Brain microvascular endothelial cell (primary cell): ENCODE data around the gene CABLES1.

Source experiments
- DNase-seq: peaks from one replicate; pipeline ENCODE4 v3.0.0-alpha.2; 2020
- H3K27ac ChIP-seq: fragments of 250-450 bp; sonication (Bioruptor Pico); 2 replicates; pipeline ENCODE4 v1.5.1; 2020; ENCODE audit warnings: mild to moderate bottlenecking, moderate library complexity
- H3K27me3 ChIP-seq: fragments of 250-450 bp; sonication (Bioruptor Pico); replicated peaks from 2 replicates; pipeline ENCODE4 v1.5.1; 2020; ENCODE audit warnings: mild to moderate bottlenecking
- H3K36me3 ChIP-seq: fragments of 250-450 bp; sonication (Bioruptor Pico); replicated peaks from 2 replicates; pipeline ENCODE4 v1.5.1; 2020; ENCODE audit warnings: mild to moderate bottlenecking
- H3K4me3 ChIP-seq: 2 replicates; pipeline ENCODE4 v1.5.1; 2011; ENCODE audit warnings: low read depth, mild to moderate bottlenecking, control low read depth, low read length, moderate library complexity
- in situ Hi-C: cut with HindIII; loops from 2 replicates; pipeline ENCODE4 v1.10.0; 2017; ENCODE audit warnings: low sequenced_read_pairs, low pct_ligation_motif_present
- TF ChIP-seq, protein P1 (sequence below): IDR thresholded peaks from 2 replicates; pipeline ENCODE4 v1.5.1; 2011; ENCODE audit warnings: low read depth, mild to moderate bottlenecking, moderate library complexity, low read length, control low read depth, inconsistent platforms; ENCODE audit errors: missing control alignments

CABLES1 gene

DNA sequence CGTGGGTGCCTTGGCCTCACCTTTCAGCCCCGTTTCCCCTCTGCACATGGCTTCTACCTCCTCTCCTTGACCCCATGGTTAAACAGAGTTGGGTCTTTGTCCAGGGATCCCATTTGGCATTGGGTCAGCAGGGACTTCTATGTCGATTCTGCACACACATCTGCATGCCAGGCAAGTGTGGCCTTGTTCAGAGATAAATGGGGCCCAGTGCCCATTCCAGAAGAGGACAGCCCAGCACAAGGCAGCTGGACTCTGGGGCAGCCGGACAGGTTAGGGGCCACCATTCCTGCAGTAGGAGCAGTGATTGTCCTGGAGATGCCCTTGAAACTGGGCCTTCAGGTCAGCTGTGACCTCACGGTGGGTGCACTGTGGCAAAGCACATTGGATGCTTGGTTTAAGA, 13.1 kb downstream of the CABLES1 start:
- Histone ChIP-seq H3K36me3 (no peaks in the 10 kb centered on the region), H3K27me3 (no peaks in the 10 kb centered on the region), H3K27ac (no peak overlapping the region), H3K4me3 (no peak overlapping the region)
- DNase-seq, result no peak
- TF ChIP-seq, protein P1, sequence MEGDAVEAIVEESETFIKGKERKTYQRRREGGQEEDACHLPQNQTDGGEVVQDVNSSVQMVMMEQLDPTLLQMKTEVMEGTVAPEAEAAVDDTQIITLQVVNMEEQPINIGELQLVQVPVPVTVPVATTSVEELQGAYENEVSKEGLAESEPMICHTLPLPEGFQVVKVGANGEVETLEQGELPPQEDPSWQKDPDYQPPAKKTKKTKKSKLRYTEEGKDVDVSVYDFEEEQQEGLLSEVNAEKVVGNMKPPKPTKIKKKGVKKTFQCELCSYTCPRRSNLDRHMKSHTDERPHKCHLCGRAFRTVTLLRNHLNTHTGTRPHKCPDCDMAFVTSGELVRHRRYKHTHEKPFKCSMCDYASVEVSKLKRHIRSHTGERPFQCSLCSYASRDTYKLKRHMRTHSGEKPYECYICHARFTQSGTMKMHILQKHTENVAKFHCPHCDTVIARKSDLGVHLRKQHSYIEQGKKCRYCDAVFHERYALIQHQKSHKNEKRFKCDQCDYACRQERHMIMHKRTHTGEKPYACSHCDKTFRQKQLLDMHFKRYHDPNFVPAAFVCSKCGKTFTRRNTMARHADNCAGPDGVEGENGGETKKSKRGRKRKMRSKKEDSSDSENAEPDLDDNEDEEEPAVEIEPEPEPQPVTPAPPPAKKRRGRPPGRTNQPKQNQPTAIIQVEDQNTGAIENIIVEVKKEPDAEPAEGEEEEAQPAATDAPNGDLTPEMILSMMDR, result no peak
- in situ Hi-C loops, result no loop called here

DNA sequence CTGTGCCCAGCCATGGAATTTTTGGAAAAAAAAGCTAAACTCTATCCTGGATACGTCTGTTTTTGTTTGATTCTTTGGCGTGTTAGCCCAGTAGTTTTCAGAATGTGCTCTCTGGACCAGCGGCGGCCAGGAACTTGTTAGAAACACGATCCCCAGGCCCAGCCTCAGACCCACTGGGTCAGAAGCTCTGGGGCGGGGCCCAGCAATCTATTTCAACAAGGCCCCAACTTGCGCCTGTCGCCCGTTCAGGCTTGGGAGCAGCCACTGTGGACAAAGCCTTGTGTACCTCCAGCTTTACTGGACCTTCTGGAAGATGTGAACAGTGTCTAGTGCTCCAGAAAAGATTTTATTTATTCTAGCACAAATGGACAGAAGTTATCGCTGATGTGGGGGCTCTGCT, 14.3 kb downstream of the CABLES1 start:
- no peaks in the 10 kb centered on the region for H3K36me3 ChIP-seq
- no peaks in the 10 kb centered on the region for H3K27me3 ChIP-seq
- in situ Hi-C loops, result no loop called here
- H3K27ac ChIP-seq, result no peak overlapping the region
- H3K4me3 ChIP-seq, result no peak overlapping the region
- TF ChIP-seq, protein P1, result no peak
- DNase-seq, result no peak

DNA sequence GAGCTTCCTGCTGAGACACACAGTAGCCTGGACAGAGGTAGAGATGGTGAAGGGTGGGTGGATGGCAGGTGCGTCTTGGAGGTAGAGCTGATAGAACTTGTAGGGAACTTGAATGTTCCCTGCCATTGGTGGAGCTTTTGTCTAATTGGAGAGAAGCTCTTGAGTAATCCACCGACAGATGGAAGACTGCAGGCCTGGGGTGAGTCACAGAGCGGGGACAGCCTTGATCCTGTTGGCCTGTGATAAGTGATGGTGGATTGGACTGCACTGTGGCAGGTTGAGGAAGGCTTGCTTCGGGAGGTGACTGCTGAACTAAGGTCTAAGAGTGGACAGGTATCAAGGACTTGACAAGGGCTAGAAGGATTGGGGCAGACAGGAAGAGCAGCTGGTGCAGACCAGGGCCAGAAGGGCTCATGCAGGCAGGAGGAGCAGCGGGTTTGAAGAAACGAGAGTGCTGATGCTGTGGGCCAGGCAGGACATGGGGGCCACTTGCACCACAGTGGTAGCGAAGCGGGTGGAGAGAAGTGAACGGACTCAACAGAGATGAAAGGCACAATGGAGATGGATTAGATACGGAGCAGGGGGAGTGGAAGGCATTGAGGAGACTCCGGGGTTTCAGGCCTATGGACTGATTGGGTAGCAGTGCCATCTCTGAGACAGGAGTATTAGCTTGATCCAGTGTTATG, 16.3 kb downstream of the CABLES1 start:
- in situ Hi-C loops, result no loop called here

DNA sequence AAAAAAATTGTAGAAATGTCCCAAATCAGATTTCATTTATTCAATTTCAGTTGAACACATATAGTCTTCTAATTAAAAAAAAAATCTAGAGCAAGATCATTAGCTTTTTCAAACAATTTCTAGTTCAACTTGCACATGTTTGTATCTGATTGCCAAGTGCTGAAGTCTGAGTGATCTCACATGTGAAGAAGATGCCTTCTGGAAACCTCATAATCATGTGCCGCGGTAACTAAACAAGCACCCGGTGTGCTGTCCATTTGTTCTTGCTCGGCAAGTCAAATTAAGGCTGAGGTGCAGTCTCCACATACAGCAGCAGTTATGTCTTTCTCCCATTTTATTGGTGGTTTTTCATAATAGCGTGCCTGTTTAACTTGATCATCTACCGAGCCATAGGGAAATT, 18.7 kb downstream of the CABLES1 start:
- H3K4me3 ChIP-seq, result no peak overlapping the region
- in situ Hi-C loops, result no loop called here
- H3K27me3 ChIP-seq, result no peaks in the 10 kb centered on the region
- H3K36me3 ChIP-seq, result no peaks in the 10 kb centered on the region
- DNase-seq, result no peak
- H3K27ac ChIP-seq, result no peak overlapping the region
- TF ChIP-seq, protein P1, result no peak

More for the DNA sequence above, 16.3 kb downstream of the CABLES1 start:
- Histone ChIP-seq H3K36me3 (no peaks in the 10 kb centered on the region), H3K4me3 (no peak overlapping the region), H3K27me3 (no peaks in the 10 kb centered on the region), H3K27ac (no peak overlapping the region)
- TF ChIP-seq, protein P1, result no peak
- DNase-seq, result no peak

DNA sequence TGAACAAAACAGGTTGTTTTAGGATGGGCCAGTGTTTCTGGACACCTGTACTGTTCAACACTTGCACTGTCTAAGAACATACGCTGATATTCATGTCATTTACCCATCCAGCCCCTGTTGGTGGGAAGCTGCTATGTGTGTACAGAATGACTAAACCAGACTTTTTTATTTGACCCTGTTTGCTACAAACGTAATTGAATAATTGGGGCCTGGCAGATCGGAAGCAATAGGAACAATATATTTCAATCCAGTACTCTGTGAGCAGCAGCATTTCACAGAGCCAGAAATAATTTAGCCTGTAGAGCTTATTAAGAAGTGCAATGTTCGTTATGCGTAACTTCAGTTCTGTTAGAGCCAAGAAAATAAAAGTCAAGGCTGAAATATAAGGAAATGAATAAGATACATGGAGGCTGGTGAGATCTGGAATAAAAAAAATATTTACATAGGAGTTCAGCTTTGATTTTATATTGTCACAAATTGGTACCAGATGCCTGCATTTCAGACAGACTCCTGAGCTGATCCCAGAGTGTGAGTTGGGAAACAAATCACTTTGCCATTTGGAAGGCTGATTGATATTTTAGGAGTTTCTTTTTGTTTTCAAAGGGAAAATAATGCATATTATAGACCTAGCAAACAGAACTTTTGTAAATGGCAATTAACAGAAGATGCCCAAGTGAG, 19.7 kb downstream of the CABLES1 start:
- no peak overlapping the region for H3K4me3 ChIP-seq
- no peak for DNase-seq
- H3K27me3 ChIP-seq, result no peaks in the 10 kb centered on the region
- H3K36me3 ChIP-seq, result no peaks in the 10 kb centered on the region
- TF ChIP-seq, protein P1, result peak; percentile 41
- no peak overlapping the region for H3K27ac ChIP-seq
- in situ Hi-C loops, result no loop called here
